HG03175 (cell line): ENCODE measurements around the gene RSPO1.
"Not testable (repeated sequence)": the region's sequence is repeated elsewhere in the genome, so short reads cannot be mapped to it uniquely, and the experiment has no call there.

Experiments used
- ATAC-seq: cut with Tn5 transposase; IDR thresholded peaks from one replicate; pipeline ENCODE4 v1.9.1; 2021; ENCODE audit warnings: mild to moderate bottlenecking, moderate library complexity; ENCODE audit not compliant: unreplicated experiment

Gene RSPO1, protein sequence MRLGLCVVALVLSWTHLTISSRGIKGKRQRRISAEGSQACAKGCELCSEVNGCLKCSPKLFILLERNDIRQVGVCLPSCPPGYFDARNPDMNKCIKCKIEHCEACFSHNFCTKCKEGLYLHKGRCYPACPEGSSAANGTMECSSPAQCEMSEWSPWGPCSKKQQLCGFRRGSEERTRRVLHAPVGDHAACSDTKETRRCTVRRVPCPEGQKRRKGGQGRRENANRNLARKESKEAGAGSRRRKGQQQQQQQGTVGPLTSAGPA

DNA sequence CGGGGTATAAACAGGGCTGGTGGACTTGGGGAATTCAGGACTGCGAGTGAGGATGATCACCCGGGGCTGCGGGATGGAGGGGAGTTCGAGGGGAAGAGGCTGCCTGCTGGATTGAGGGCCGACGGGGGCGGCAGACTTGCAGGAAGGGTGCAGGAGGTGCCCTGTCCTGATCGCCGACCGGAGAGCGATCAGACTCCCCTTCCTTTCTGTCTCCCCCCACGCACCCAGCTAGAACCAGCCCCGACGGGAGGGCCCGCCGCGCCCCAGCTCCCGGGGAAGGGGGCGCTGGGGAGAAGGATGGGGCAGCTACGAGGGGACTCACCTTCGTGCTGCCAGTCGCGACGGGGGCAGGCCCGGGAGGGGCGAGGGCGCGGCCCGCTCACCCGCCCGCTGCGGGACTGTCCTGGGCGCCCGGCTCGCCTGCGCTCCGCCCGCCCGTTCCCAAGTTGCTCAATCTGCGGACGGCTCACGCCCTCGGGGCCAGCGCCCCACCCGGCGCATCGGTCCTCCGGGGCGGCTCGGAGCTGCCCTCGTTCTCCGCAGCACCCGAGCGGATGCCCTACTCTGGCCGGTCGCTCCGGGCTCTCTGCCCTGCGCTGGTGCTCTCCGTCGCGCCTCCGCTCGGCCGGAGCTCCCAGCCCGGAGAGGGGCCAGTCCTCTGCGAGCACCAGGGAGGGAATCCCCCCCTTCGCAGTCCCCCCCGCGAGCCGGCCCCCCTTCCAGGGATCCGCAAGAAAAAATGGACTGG lies at the start of gene RSPO1:
Gene RSPO1, minus strand, starts transcription at position 649 of the 748 bp plus-strand sequence. CDS start 5,231 bp downstream, outside the sequence.
- no peak for ATAC-seq

DNA sequence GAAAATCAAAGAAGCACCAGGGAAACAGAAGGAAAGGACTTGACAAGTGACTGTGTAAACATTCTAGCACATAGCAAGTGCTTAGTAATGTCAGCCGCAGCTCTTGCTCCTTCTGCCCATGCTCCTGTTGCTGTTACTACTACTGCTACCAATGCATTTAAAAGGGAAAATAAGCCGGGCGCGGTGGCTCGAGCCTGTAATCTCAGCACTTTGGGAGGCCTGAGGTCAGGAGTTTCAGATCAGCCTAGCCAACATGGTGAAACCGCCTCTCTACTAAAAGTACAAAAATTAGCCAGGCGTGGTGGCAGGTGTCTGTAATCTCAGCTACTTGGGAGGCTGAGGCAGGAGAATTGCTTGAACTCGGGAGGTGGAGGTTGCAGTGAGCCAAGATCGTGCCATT lies 49.5 kb upstream of the RSPO1 start:
- ATAC-seq: not testable (repeated sequence)

DNA sequence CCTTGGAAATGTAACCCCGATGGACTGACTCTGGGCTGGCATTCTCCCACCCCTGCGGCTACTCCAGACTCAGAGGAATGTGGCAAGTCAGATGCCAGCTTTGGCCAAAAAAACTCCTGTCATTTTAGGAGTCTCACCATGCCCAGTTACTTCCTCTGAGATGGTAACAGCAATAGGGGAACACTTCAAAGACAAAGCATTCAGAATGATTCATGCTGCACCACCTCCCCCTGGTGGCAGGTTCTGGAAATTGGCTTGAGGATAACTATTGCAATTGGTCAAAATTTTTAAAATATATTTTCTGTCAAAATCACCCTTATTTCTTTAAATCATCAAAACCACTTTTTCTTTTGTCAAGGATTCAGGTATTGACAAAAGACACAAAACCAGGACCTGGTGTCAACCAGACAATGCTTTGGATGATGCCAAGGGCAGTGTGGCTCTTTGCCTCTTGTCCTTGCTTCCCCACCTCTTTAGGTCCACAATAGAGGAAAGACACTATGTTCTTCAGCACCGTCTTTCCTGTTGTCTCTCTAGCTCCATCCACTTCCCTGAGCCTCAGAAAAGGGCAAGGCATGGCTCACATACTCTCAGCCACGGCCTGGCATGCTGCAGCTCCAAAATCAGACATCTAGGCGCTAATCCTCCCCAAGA lies 47.8 kb upstream of the RSPO1 start:
- ATAC-seq: no peak

DNA sequence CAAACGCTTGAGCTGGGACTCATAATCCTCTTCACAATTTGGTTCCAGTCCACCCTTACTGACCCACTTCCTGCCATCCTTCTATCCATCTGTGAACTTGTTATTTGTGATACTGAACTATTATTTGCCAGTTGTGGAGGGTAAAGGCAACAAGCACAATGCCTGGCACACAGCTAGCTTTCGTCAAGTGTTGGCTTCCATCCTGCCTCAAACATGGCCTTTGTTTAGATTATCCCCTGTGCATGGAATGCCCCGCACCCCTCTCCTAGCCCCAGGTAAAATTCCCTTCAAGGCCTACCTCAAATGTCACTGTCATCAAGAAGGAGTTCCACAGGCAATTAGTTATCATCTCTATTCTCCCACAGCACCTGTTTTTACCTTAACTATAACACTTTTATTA lies 46.2 kb upstream of the RSPO1 start:
- no peak for ATAC-seq

DNA sequence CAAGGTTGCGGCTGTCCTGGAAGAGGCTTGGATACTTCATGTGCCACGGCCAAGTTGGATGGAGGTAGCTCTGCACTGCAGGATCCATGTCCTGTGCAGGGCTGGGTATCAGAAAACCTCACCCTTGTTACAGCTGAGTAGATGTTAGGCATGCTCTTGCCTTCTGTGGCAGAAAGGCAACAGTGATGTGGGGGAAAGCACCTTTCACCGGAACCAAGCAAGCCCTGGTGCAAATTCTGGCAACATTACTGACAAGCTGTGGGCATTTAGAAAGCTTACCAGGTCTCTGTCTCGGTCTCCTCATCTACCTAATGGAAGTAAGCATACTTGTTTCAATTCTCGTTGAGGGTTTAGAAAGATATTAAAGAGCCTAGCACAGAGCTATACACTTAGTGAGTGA lies 43.1 kb upstream of the RSPO1 start:
- no peak for ATAC-seq

DNA sequence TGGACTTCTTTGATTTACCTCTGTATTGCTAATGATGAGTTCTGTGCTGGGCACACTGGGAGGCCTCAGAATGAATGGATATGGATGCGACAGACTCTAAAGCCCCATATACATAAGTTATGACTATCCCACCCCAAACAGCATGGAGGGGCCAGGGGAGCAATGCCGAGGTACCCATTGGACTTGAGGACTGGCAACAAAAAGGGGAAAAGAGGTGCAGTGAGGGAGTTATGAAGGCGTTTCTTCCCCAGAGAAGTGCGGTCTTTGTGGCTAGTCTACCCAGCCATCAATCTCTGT lies 42.4 kb upstream of the RSPO1 start:
- ATAC-seq: no peak

DNA sequence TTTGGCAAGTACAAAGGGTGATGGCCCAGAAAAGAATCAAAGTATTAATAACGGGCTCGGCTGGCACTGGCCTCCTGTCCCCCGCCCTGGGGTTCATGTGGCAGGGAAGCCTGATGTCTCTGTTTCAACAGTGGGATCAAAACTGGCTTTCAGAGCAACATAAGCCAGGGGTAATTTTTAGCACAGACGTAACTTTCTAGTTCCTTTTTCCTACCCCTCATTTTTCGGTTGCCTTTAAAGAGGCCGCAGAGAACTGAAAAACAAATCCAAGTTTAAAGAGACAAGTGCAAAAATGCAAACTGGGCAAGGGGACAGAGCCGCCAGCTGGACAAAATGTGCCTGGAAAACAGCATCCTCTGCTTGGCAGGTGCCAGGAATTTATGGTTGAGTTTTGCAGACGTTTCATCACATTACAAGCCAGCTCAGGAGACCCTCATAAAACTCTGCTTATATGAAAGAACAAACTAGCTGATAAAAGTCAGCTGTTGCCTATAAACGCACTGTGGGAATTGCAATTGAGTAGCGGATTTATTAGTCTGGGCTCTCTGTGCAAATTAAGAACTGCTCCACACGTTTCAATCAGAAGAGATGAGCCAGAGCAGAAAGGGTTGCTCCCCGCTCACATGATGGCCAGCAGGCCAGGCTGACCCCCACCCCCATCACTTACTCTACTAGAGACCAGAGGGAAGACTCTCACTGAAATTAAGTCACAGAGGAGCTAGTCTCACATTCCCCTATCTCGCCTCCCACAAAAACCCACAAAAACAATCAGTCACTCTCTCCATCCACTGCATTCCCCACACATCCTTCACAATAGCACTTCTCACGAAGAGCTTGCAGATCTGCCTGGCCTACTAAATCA lies 41.8 kb upstream of the RSPO1 start:
- ATAC-seq: no peak

DNA sequence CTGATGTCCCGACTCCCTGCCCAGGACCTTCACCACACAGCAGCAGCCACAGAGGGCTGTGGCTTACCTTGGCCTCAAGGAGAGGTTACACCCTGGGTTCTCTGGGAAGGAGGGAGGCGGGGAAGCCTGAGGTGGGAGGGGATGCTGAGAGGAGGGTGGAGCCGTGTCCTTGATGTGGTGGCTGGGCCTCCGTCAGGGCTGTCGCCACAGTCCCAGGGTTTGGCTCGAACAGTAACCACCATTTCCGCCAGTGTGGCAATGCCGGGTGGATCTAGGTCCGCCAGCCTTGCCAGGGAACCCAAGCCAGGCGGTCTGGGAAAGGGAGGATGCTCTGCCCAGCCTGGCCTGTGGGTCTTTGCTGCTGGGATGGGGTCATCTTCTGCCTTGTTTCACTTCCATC lies 39.2 kb upstream of the RSPO1 start:
- no peak for ATAC-seq

DNA sequence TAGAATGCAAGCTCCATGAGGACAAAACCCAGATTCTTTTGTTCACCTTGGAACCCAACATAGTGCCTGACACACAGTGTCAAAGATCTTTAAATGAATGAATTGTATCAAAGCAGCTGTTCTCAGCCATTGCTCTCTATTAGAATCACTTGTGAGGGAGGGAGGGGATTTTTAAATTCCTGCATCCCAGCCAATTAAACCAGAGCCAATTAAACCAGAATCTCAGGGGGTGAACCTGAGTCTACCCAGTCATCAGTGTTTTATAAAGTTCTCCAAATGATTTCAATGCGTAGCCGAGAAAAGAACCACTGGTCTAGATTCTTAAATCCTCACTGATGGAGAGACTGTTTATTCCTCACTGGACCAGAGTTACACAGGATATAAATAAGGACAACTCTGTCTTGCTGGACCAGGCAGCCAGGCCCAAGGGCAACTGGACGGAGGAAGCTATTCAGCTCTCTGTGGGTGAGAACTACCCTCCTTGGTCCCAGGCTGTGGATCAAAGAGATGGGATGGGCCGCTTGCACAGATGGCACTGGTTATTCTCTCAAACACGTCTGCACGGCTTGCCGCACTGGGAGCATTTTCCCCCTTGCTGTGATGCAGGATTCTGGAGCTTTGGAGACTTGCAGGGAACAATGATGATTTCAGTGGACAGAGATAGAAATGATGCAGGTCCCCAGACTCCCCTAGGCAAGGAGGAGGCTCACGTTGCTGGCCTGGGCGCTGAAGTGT lies 37.6 kb upstream of the RSPO1 start:
- ATAC-seq: no peak

DNA sequence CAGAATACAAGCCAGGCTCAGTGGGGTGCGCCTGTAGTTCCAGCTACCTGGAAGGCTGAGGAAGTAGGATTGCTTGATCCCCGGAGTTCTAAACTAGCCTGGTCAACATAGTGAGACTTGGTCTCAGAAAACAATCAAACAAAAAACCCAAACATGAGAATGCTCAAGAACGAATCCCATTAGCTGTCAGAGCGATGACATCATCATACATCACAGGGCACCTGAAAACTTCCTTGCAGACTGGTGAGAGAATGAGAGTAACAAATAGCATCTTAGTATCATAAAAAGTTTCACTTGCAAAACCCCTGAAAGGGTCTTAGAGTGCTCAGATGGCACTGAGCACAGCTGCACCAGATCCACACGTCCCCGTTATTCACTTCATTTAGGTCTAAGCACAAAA lies 36.6 kb upstream of the RSPO1 start:
- ATAC-seq: no peak

DNA sequence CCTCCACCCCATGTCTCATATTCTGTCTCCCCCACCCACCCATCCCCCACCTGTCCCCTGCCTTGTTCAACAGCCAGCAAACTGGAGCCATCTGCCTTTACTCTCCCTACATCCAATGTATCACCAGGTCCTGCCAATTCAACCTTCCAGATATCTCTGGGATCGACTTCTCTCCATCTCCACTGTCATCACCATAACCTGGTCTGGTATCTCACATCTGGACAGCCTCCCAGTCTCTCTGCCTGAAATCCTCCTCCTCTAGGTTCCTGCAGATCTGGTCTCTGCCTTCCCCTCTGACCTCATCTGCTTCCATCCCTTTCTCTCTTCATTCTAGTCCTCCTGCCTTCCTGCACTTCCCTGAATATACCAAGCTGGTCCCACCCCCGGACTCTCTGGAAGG lies 35.4 kb upstream of the RSPO1 start:
- no peak for ATAC-seq

DNA sequence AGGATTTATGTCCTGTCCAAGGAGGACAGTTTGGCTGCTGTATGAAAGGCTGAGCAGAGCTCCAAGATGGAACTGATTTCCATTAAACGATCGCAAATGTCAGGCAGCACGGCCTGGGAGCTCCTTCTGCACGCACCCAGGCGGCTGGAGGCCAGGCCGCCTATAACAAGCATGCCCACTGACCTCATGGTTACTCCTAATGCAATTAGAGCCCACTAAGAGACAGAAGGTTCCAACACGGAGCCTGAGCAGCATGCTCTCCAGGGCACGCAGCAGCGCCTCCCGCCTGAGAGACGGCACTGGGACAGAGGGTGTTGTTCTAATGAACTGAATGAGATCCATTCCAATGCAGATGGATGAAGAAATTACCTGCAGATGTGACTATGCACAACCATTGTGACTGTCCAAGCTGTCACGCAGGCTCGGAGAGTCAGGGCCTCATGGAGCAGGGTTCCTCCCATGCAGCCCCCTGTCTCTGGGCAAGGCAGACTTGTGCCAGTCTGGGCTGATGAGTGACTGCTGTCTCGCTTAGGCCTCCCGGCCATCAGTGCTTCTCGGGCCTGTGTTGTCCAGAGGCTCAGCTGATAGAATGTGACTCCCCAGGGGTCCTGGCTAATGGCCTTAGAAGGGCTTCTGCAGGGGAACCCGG lies 32.5 kb upstream of the RSPO1 start:
- no peak for ATAC-seq

DNA sequence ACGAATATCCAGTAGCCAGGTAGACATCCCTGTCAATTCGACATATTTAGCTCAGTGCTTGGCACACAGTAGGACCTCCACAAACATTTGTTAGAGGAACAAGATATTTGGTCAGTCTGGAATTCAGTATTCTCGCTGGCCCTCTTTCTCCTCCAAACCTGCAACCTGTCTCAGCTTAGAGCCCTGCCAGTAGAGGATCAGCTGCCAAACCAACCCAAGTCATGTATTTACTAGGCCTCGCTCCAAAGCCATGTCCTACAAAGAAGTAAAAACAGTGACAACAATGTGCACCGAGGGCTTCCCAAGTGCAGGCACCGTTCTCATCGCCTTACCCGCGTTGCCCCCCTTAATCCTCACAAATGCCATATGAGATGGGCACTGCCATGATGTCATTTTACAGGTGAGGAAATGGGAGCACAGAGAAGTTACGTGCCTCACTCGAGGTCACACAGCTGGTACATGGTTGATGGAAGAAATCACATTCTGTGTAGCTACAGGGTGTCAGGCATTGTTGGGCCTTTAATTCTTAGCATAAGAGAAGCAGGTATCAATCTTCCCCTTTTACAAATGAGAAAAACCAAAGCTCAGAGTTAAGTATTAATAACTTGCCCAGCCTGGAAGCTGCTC lies 31.7 kb upstream of the RSPO1 start:
- no peak for ATAC-seq

DNA sequence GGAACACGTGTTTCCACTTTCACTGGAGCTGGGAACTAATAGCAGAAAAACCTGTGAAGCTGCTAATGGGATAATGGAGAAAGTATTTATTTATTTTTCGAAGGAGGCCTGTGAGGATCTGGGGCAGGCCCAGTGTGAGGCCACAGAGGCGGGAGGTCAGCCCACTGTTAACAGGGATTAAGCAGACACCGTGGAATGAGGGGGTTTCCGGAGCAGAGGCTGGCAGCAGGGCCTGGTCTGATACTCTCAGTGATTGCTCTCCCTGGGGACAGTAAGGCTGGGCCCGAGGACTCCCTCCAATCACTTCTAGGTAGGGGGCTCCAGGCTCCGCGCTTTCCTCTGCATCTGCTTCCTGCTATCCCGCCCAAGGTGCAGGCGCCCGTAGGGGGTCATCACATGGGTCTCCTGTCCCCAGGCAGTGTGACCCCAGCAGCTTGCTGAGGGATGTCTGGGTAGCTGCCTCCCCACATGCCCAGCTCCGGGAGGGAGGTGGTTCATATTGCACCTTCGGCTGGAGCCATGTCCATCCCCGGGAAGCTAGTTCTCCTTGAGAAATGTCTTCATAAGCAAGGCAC lies 28.8 kb upstream of the RSPO1 start:
- ATAC-seq: no peak

DNA sequence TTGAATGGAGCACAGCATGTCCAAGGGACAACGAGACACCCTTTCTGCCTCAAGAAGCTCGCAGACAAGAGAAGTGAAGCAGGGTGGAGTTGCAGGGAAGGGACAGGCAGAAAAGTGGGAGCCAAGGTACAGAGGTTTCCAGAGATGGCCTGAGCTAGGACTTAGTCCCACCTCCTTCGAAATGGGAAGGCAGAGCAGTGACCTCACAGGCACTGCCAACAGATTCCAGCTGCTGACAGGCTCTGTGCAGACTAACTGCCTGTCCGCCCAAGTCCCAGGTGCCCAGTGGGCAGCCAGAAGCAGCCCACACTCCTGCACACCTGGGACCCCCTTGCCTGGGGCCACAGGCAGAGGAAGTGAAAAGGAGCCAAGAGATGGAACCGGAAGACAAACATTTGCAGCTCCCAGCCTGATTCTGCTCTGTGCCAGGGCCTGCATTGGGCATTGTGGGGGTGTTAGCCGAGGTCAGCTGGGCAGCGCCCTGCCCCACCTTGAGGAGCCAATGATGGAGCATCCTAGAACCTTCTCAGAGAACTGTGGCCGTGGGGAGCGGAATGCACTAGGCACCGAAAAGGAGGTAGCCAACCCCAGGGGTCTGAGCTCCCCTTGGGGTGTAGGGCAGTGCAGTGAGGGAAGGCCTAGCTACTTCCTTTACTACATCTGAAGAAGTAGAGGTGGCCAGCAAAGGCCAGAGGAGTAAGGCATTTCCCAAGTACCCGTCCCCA lies 27.5 kb upstream of the RSPO1 start:
- ATAC-seq: no peak

DNA sequence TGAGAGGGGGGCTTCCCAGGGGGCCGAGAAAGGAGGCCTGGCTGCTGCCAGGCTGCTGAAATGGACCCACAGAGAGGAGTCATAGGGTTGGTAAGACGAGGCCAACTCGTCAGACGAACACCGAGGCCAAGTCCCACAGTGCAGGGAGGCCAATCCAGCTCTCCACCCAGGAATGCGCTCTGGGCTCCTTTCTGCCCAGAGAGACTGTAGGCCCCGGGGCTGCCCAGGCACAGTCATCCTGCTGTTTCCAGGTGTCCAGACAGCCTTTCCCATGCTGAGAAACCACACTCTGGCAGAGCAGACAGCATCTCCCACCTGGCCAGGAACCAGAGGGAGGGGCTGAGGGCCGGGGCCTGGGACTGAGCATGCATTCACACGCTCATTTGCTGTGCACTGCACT lies 26.7 kb upstream of the RSPO1 start:
- ATAC-seq: no peak

DNA sequence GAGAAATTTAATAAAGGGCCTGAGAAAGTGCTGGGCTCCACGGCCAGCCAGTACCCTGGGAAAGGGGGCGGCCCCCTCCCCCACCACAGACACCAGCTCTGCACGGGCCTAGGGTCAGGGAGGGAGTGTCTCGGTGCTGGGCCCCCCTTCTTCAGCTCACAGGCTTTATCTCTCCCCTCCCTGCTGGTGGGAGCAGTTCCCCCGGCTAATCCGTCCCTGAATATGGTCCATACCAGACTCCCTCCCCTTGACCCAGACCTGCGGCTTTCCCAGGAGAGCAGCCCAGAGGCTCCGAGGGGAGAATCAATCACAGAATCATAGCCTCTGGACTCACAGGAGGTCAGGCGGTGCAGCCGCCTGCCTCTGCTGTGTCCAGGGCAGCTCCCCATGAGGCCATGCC lies 26.0 kb upstream of the RSPO1 start:
- no peak for ATAC-seq

DNA sequence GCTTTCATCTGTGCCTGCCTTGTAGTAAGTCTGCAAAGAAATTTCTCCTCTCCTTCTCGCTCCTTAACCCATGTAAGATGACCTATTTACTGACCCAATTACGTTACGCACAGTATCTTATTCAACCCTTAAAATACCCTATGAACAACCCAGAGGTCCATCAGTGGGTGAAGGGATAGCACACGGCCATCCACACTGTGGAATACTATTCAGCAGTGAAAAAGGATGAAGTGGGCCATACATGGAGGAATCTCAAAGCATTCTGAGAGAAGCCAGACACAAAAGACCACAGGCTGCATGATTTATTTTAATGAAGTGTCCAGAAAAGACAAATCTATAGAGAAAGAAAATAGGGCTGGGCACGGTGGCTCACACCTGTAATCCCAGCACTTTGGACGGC lies 23.8 kb upstream of the RSPO1 start:
- ATAC-seq: no peak
